Memory B cell (primary cell): ENCODE measurements around the gene SRRM2.

Experiments
- ATAC-seq: fragments of 150-1000 bp; cut with Tn5 transposase; 2 replicates; pipeline ENCODE4 v1.10.0; 2021; ENCODE audit warnings: low read depth, mild to moderate bottlenecking, moderate library complexity
- DNase-seq, 2 donors: peaks; one replicate each; pipeline ENCODE4 v3.0.0; 2022; ENCODE audit warnings: low spot score in 2 of 2
- H3K27ac Mint-ChIP-seq: one replicate; pipeline ENCODE4 v1.8.0; 2022; ENCODE audit warnings: mild to moderate bottlenecking, moderate library complexity, mixed read lengths
- H3K27me3 Mint-ChIP-seq: one replicate; pipeline ENCODE4 v1.8.0; 2022; ENCODE audit warnings: mixed read lengths
- H3K36me3 Mint-ChIP-seq: one replicate; pipeline ENCODE4 v1.8.0; 2022; ENCODE audit warnings: mild to moderate bottlenecking, mixed read lengths
- H3K4me1 Mint-ChIP-seq: one replicate; pipeline ENCODE4 v1.8.0; 2022; ENCODE audit warnings: mixed read lengths
- H3K4me3 Mint-ChIP-seq: one replicate; pipeline ENCODE4 v1.8.0; 2022; ENCODE audit warnings: mild to moderate bottlenecking, moderate library complexity, mixed read lengths
- H3K9me3 Mint-ChIP-seq: one replicate; pipeline ENCODE4 v1.8.0; 2022; ENCODE audit warnings: mixed read lengths

Gene SRRM2

GRCh38 chr16:2819939-2820835 is 67.7 kb downstream of the SRRM2 start:
- H3K27ac Mint-ChIP-seq, result no peak overlapping the region
- ATAC-seq (no peak), DNase-seq (no peak)
- no peaks in the 10 kb centered on the region for H3K9me3 Mint-ChIP-seq
- no peaks in the 10 kb centered on the region for H3K36me3 Mint-ChIP-seq
- H3K4me3 Mint-ChIP-seq, result no peak overlapping the region
- H3K4me1 Mint-ChIP-seq, result no peaks in the 10 kb centered on the region
- H3K27me3 Mint-ChIP-seq, result peaks cover 2% of the 10 kb centered on the region
